ENCODE results near the gene WDR75.

DNA sequence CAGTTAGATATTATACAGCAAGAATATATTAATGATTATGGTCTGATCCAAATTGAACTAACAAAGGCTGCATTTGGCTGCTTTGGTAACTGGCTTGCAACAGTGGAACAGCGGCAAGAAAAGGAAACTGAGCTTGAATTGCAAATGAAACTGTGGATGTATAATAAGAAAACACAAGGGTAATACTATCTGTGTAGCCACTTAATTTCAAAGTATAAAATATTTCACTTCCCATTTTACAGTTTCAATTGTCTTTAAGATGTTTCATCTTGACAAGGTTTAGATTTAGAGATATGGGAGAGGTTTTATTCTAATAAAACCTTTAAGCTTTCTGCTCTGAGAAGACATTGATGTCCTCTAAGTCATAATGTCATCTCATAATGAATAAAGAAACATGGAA, 23.8 kb downstream of the WDR75 start:
- TF ChIP-seq SIN3A (IDR thresholded peaks at IDR 0.05; ENCODE audit: borderline replicate concordance, insufficient read depth, low read length) (no peak), POLR2AphosphoS5 (IDR thresholded peaks at IDR 0.05; ENCODE audit: low read depth, low read length) (no peak), TAF1 (IDR thresholded peaks at IDR 0.05; ENCODE audit: borderline replicate concordance, insufficient read depth, low read length) (no peak), FOXP2 (optimal IDR thresholded peaks at IDR 0.05; ENCODE audit: borderline replicate concordance, extremely low read depth, extremely low read length, insufficient read depth) (no peak)
